ENCODE measurements around the gene TSPAN6.

- TF ChIP-seq ZNF585B (tag by site-specific recombination; IDR thresholded peaks at IDR 0.05), result no peak
- no peak for TF ChIP-seq SP2 (tag by site-specific recombination; IDR thresholded peaks at IDR 0.05)
- no peak for TF ChIP-seq CTCF (tag by site-specific recombination; IDR thresholded peaks at IDR 0.05)
- TF ChIP-seq PRDM10 (tag by site-specific recombination; IDR thresholded peaks at IDR 0.05), result no peak
- TF ChIP-seq ATF2 (tag by site-specific recombination; IDR thresholded peaks at IDR 0.05; ENCODE audit: low read depth), result no peak
Measured at GRCh38 chrX:100599456-100599855, 37.1 kb downstream of the TSPAN6 start.

Data from HEK293 (cell line).